Mucosa of descending colon (tissue), 3 donors: ENCODE measurements around the gene SPIRE2. TPM values are rescaled to one million over a fixed set of nuclear protein-coding genes. Genes with fewer than 3 reads are reported as not detected.

Experiments
- ATAC-seq: fragments of 200-7000 bp; cut with Tn5 transposase; one replicate; pipeline ENCODE4 v1.9.1; 2020; ENCODE audit warnings: mild to moderate bottlenecking, moderate library complexity
- DNase-seq, 3 donors: peaks; one replicate each; pipeline ENCODE4 v3.0.0-alpha.2; 2020
- H3K36me3 ChIP-seq: fragments of 200-600 bp; one replicate; pipeline ENCODE4 v1.8.0; 2021; ENCODE audit warnings: low read depth, mild to moderate bottlenecking
- H3K4me1 ChIP-seq: fragments of 200-600 bp; one replicate; pipeline ENCODE4 v1.8.0; 2021; ENCODE audit warnings: low read depth, mild to moderate bottlenecking
- H3K4me3 ChIP-seq: fragments of 200-600 bp; one replicate; pipeline ENCODE4 v1.8.0; 2021; ENCODE audit warnings: mild to moderate bottlenecking
- H3K9me3 ChIP-seq: fragments of 200-600 bp; one replicate; pipeline ENCODE4 v1.8.0; 2021; ENCODE audit warnings: mild to moderate bottlenecking
- intact Hi-C, 2 donors: fragments of 100-400 bp; cut with DNase I in 1 of 2; cut with micrococcal nuclease in 1 of 2; formaldehyde crosslinking; loops; one replicate each; pipeline versions ENCODE4 v1.11.0 to v1.11.1; 2022; cut with DNase I, micrococcal nuclease
- total RNA-seq, 3 donors: library from RNA; stranded (reverse); fragmentation: NEBNext Ultra II Directional in 2 of 3; extraction: Animal tissue kit (Norgen Biotek cat#: 25700) in 2 of 3; gene quantifications; one replicate each; pipeline versions ENCODE4 v1.2.1 to v1.2.4, GENCODE V29; 2021 to 2023
- TF ChIP-seq, protein P1 (sequence below): fragments of 200-600 bp; IDR thresholded peaks from one replicate; pipeline ENCODE4 v1.8.0; 2022; ENCODE audit warnings: antibody characterized with exemption, mild to moderate bottlenecking
- donor health status: DM: no; HTN: no; CAD: no; lungs with moderate emphysema.
- donor health status: DM: no; HTN: no; CAD: no.
- donor health status: DM: no; HTN: yes; CAD: no.

Gene SPIRE2
- total RNA-seq, 3 donors from 2014 or later: 52.5 to 118 (median 84.2) TPM

GRCh38 chr16:89890200-89890599 is 61.9 kb downstream of the SPIRE2 start:
- TF ChIP-seq, protein P1, sequence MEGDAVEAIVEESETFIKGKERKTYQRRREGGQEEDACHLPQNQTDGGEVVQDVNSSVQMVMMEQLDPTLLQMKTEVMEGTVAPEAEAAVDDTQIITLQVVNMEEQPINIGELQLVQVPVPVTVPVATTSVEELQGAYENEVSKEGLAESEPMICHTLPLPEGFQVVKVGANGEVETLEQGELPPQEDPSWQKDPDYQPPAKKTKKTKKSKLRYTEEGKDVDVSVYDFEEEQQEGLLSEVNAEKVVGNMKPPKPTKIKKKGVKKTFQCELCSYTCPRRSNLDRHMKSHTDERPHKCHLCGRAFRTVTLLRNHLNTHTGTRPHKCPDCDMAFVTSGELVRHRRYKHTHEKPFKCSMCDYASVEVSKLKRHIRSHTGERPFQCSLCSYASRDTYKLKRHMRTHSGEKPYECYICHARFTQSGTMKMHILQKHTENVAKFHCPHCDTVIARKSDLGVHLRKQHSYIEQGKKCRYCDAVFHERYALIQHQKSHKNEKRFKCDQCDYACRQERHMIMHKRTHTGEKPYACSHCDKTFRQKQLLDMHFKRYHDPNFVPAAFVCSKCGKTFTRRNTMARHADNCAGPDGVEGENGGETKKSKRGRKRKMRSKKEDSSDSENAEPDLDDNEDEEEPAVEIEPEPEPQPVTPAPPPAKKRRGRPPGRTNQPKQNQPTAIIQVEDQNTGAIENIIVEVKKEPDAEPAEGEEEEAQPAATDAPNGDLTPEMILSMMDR: no peak
- no peak for DNase-seq
- ATAC-seq: no peak
- no peak overlapping the region for H3K4me3 ChIP-seq
- intact Hi-C loops: no loop called here
- H3K36me3 ChIP-seq: peaks cover 3% of the 10 kb centered on the region
- no peaks in the 10 kb centered on the region for H3K9me3 ChIP-seq
- no peaks in the 10 kb centered on the region for H3K4me1 ChIP-seq

DNA sequence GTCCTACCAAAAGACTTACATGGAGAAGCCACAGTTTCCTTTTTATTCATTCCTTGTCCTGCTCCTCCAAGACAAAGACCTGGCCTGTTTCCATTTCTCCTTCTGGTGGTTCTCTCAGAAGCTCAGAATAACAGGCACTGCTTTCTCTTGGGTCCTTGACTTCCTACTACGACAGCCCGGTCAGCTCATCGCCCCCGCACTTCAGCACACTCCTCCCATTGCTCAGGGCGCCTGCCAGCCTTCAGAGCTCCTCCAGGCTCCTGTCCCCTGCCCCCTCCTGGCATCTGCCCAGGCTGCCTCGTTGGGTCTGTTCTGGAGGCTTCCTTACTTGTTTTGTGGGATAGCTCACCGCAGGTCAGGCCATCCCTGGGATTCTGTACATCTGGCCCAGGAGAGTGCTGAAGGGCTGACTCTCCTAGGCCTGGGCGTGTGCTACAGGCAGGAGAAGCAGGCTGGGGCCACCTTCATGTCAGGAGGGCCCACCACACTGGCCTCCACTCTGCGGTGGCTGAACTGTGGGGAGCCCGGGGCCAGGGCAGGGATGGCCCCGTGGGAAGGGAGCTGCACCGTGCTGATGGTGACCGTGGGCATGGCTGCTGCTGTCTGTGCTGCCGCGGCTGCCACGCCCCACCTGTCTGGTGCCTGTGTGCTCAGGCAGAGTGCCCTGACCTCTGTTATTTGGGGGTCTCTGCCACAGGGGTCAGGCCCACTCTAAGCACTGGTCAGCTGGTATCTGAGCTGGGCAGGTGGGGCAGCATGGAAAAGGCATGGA is 62.8 kb downstream of the SPIRE2 start:
- ATAC-seq (no peak), DNase-seq (no peak)
- intact Hi-C loops: no loop called here
- TF ChIP-seq, protein P1: no peak
- Histone ChIP-seq H3K36me3 (peaks cover 3% of the 10 kb centered on the region), H3K4me1 (no peaks in the 10 kb centered on the region), H3K9me3 (no peaks in the 10 kb centered on the region), H3K4me3 (no peak overlapping the region)

GRCh38 chr16:89892055-89892630 is 63.9 kb downstream of the SPIRE2 start:
- no peak for ATAC-seq
- no peak for DNase-seq
- intact Hi-C loops: no loop called here
- Histone ChIP-seq H3K36me3 (peaks cover 2% of the 10 kb centered on the region), H3K4me3 (no peak overlapping the region), H3K4me1 (no peaks in the 10 kb centered on the region), H3K9me3 (no peaks in the 10 kb centered on the region)
- TF ChIP-seq, protein P1: no peak

DNA sequence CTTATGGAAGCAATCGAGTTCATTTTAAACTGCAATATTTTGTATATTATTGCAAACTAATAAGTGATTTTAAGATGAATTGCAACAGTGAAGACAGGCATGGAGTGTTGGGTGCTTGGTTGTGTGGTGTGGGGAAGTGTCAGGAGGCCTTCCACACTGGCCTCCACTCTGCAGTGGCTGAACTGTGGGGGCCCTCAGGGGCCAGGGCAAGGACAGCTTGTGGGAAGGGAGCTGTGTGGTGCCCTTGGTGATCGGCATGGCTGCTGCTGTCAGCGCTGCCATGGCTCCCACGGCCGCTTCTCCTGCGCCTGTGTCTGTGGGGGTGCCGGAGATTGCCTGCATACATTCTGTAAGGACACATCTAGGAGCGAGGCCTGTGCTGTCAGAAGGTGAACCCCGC is 64.4 kb downstream of the SPIRE2 start:
- Histone ChIP-seq H3K4me1 (no peaks in the 10 kb centered on the region), H3K36me3 (no peaks in the 10 kb centered on the region), H3K9me3 (no peaks in the 10 kb centered on the region), H3K4me3 (no peak overlapping the region)
- no peak for DNase-seq
- TF ChIP-seq, protein P1: no peak
- no peak for ATAC-seq
- intact Hi-C loops: no loop called here

GRCh38 chr16:89893642-89894548 is 65.6 kb downstream of the SPIRE2 start:
- DNase-seq: no peak
- H3K36me3 ChIP-seq: no peaks in the 10 kb centered on the region
- no peaks in the 10 kb centered on the region for H3K9me3 ChIP-seq
- peak; percentile 21 for ATAC-seq
- TF ChIP-seq, protein P1: no peak
- intact Hi-C loops: no loop called here
- H3K4me3 ChIP-seq: no peak overlapping the region
- H3K4me1 ChIP-seq: no peaks in the 10 kb centered on the region
